HepG2 (cell line): ENCODE data around the gene CSNK2A1. TPM values are rescaled to one million over a fixed set of nuclear protein-coding genes. Genes with fewer than 3 reads are reported as not detected.

ENCODE experiments used
- MAFG ChIP-seq: sonication (generic); formaldehyde crosslinking; IDR thresholded peaks from 2 replicates; pipeline ENCODE4 v1.5.1; 2020; ENCODE audit warnings: mild to moderate bottlenecking, missing genetic modification reagents
- MIER3 ChIP-seq: IDR thresholded peaks from 2 replicates; pipeline ENCODE4 v1.6.1; 2016; ENCODE audit warnings: missing compliant biosample characterization, borderline replicate concordance
- ZNF496 ChIP-seq: sonication (generic); formaldehyde crosslinking; IDR thresholded peaks from 2 replicates; pipeline ENCODE4 v1.8.1; 2023; ENCODE audit warnings: mild to moderate bottlenecking, moderate library complexity, missing genetic modification reagents; ENCODE audit not compliant: insufficient replicate concordance
- ZSCAN9 ChIP-seq: IDR thresholded peaks from 2 replicates; pipeline ENCODE4 v1.6.1; 2016; ENCODE audit warnings: borderline replicate concordance
- polyA plus RNA-seq, 8 experiments: library from polyadenylated mRNA; depleted of rRNA in 3 of 8; stranded (reverse) in 7 of 8; unstranded in 1 of 8; fragments of >200 nt; fragmentation: Illumina TruSeq in 4 of 8; extraction: Trizol in 4 of 8; gene quantifications; 2 replicates each; pipeline versions ENCODE4 v1.2.1 to v1.2.3, GENCODE V29; 2011 to 2016; ENCODE audit warnings: low read depth in 4 of 8, missing spikeins in 1 of 8, mixed read lengths in 1 of 8; ENCODE audit not compliant: insufficient read depth in 1 of 8
- total RNA-seq, 5 experiments: library from RNA; depleted of rRNA; stranded (reverse); fragments of >200 nt; fragmentation: Illumina TruSeq; extraction: Trizol; gene quantifications; 2 replicates each; pipeline ENCODE4 v1.2.3, GENCODE V29; 2016; ENCODE audit warnings: low read depth in 1 of 5
- TF ChIP-seq, protein P1 (sequence below), 2 experiments: sonication (generic) in 1 of 2; formaldehyde crosslinking in 1 of 2; IDR thresholded peaks; 2 replicates each; pipeline versions ENCODE4 v1.4.0 to v1.6.1; 2018 to 2020; ENCODE audit warnings: missing genetic modification reagents in 2 of 2, borderline replicate concordance in 1 of 2, low read depth in 1 of 2, mild to moderate bottlenecking in 1 of 2, missing biosample characterization in 1 of 2
- TF ChIP-seq, protein P2 (sequence below): sonication (generic); formaldehyde crosslinking; IDR thresholded peaks from 2 replicates; pipeline ENCODE4 v1.4.0; 2020; ENCODE audit warnings: missing genetic modification reagents, mild to moderate bottlenecking, borderline replicate concordance
- TF ChIP-seq, protein P3 (sequence below): sonication (generic); formaldehyde crosslinking; IDR thresholded peaks from 2 replicates; pipeline ENCODE4 v1.5.0; 2020; ENCODE audit warnings: missing genetic modification reagents
- TF ChIP-seq, protein P4 (sequence below): sonication (generic); formaldehyde crosslinking; conservative IDR thresholded peaks from 2 replicates; pipeline ENCODE4 v1.4.0; 2020; ENCODE audit warnings: missing genetic modification reagents
- TF ChIP-seq, protein P5 (sequence below): sonication (generic); formaldehyde crosslinking; IDR thresholded peaks from 2 replicates; pipeline ENCODE4 v1.9.0; 2021; ENCODE audit warnings: missing genetic modification reagents, borderline replicate concordance
- TF ChIP-seq, protein P6 (sequence below): sonication (generic); formaldehyde crosslinking; IDR thresholded peaks from 2 replicates; pipeline ENCODE4 v1.4.0; 2020; ENCODE audit warnings: missing genetic modification reagents

CSNK2A1 gene
- total and polyA plus RNA-seq, 2 of the 13 experiments (the other 11 are each of a cell fraction or from before 2014, with no cell fraction given), result 153 to 231 TPM

DNA sequence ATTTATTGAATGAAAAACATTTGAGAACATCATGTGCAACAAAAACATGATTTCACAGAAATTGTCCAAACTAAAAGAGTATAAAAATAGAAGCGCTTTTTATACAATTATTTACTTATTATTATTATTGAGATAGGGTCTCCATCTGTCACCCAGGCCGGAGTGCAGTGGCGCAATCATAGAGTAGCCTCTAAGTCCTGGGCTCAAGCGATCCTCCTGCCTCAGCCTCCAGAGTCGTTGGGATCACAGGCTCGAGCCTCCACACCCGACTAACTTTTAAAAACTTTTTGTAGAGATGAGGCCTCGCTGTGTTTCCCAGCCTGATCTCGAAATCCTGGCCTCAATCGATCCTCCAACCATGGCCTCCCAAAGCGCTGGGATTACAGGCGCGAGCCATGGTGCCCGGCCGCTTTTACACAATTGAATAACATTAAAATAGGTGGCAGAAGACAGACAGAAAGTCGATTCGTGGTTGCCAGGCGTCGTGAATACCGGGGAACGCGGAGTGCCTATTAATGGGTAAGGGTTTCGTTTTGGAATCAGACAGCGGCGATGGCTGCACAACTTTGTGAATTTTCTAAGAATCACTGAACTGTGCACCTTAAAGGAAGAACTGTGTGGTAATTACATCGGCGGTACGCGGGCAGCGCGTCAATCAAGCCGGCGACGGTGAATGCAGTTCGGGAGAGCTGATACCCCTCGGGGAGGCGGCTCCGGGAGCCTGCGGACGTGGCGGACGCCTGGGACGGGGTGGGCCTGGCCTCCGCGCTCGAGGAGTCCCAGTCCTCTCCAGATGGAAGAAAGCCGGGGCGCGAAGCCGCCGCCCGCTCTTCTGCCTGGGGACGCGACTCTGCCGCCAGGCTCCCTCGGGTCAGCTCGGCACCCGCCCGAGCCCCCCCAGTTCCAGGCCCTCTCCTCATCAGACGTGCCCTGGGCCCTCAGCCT, 82.1 kb downstream of the CSNK2A1 start (continued):
- TF ChIP-seq, protein P1, sequence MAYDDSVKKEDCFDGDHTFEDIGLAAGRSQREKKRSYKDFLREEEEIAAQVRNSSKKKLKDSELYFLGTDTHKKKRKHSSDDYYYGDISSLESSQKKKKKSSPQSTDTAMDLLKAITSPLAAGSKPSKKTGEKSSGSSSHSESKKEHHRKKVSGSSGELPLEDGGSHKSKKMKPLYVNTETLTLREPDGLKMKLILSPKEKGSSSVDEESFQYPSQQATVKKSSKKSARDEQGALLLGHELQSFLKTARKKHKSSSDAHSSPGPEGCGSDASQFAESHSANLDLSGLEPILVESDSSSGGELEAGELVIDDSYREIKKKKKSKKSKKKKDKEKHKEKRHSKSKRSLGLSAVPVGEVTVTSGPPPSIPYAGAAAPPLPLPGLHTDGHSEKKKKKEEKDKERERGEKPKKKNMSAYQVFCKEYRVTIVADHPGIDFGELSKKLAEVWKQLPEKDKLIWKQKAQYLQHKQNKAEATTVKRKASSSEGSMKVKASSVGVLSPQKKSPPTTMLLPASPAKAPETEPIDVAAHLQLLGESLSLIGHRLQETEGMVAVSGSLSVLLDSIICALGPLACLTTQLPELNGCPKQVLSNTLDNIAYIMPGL (CRISPR knock-in tag; IDR thresholded peaks at IDR 0.05; ENCODE audit: borderline replicate concordance in 1 of 2, low read depth in 1 of 2), result peak in 1 of 2 experiments; percentile 68; a peak in 3 of 4 replicates
- TF ChIP-seq MIER3 (no peak; the same call in 1 of the 2 replicates), ZSCAN9 (0 out of 2 replicates have a peak, but pooled peaks have one; percentile 3), ZNF496 (CRISPR knock-in tag) (no peak), MAFG (0 out of 2 replicates have a peak, but pooled peaks have one; percentile 25)
- TF ChIP-seq, protein P2, sequence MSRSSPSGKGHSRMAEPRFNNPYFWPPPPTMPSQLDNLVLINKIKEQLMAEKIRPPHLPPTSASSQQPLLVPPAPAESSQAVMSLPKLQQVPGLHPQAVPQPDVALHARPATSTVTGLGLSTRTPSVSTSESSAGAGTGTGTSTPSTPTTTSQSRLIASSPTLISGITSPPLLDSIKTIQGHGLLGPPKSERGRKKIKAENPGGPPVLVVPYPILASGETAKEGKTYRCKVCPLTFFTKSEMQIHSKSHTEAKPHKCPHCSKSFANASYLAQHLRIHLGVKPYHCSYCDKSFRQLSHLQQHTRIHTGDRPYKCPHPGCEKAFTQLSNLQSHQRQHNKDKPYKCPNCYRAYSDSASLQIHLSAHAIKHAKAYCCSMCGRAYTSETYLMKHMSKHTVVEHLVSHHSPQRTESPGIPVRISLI (CRISPR knock-in tag), result no peak
- TF ChIP-seq, protein P3, sequence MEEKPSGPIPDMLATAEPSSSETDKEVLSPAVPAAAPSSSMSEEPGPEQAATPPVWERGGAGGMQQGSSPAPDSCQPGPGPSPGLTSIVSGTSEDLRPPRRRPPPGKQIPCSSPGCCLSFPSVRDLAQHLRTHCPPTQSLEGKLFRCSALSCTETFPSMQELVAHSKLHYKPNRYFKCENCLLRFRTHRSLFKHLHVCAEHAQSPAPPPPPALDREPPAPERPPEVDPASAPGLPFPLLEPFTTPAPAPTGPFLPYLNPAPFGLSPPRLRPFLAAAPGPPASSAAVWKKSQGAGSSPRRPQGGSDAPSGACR (CRISPR knock-in tag), result peak; percentile 89; the same call in 1 of the 2 replicates
- TF ChIP-seq, protein P4, sequence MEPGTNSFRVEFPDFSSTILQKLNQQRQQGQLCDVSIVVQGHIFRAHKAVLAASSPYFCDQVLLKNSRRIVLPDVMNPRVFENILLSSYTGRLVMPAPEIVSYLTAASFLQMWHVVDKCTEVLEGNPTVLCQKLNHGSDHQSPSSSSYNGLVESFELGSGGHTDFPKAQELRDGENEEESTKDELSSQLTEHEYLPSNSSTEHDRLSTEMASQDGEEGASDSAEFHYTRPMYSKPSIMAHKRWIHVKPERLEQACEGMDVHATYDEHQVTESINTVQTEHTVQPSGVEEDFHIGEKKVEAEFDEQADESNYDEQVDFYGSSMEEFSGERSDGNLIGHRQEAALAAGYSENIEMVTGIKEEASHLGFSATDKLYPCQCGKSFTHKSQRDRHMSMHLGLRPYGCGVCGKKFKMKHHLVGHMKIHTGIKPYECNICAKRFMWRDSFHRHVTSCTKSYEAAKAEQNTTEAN, result 0 out of 2 replicates have a peak, but pooled peaks have one; percentile 13
- TF ChIP-seq, protein P5, sequence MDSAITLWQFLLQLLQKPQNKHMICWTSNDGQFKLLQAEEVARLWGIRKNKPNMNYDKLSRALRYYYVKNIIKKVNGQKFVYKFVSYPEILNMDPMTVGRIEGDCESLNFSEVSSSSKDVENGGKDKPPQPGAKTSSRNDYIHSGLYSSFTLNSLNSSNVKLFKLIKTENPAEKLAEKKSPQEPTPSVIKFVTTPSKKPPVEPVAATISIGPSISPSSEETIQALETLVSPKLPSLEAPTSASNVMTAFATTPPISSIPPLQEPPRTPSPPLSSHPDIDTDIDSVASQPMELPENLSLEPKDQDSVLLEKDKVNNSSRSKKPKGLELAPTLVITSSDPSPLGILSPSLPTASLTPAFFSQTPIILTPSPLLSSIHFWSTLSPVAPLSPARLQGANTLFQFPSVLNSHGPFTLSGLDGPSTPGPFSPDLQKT, result 0 out of 2 replicates have a peak, but pooled peaks have one; percentile 10
- TF ChIP-seq, protein P6, sequence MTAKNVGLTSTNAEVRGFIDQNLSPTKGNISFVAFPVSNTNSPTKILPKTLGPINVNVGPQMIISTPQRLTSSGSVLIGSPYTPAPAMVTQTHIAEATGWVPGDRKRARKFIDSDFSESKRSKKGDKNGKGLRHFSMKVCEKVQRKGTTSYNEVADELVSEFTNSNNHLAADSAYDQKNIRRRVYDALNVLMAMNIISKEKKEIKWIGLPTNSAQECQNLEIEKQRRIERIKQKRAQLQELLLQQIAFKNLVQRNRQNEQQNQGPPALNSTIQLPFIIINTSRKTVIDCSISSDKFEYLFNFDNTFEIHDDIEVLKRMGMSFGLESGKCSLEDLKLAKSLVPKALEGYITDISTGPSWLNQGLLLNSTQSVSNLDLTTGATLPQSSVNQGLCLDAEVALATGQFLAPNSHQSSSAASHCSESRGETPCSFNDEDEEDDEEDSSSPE (CRISPR knock-in tag), result no peak; the same call in 1 of the 2 replicates
